ENCODE measurements around the gene BCR. TPM values are rescaled to one million over a fixed set of nuclear protein-coding genes. Genes with fewer than 3 reads are reported as not detected.

The BCR gene
- total RNA-seq, 2 experiments from 2014 or later, result 42.2 to 51.3 TPM

DNA sequence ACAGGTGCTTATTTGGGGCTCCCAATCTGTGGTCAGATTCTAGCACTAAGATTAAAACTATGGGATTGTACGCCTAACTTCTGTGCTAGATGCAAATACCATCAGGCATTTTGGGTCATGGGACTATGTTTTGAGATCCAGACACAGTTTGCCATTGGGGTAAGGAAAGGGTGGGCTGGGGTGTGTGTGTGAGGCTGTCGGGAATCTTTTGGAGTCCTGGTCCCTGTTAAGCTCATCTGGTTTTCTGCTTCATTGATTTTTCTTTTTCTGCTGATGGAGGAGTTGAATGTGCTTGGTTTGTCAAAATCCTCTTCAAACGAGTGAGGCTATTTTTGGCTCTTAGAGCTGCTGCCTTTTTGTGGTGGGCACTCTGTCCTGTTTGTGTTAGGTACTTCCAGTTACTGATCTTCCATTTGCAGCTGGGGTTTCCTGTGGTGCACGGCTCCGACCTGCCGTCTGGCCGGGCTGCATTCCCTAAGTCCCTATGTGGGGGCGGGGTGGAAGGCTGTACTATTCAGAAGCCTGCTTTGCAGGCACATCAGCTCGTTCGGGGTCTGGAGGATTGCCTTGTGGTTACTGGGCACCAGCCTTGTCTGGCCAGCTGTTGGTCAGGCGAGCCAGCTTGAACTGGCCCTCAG is 2.9 kb downstream of the BCR start:
- DNase-seq (ENCODE audit: low spot score), result peak; percentile 43
- Histone ChIP-seq H3K27ac (ENCODE audit: low read depth, low read length, poor library complexity, severe bottlenecking) (peak overlapping the region; percentile 27), H3K9me2 (ENCODE audit: insufficient read depth, low read length) (no peaks in the 10 kb centered on the region), H3K79me2 (ENCODE audit: insufficient read depth, low read depth, low read length) (peaks cover 61% of the 10 kb centered on the region), H3K4me2 (ENCODE audit: low read length) (peak overlapping the region; percentile 92), H3K9me3 (ENCODE audit: low read length) (no peaks in the 10 kb centered on the region), H3K36me3 (ENCODE audit: insufficient read depth, low read length) (peaks cover 46% of the 10 kb centered on the region), H2AFZ (ENCODE audit: low read length) (no peak overlapping the region), H4K20me1 (ENCODE audit: insufficient read depth, low read length) (peaks cover 26% of the 10 kb centered on the region), H3K4me3 (ENCODE audit: low read depth, low read length, poor library complexity, severe bottlenecking) (peak overlapping the region; percentile 71), H3K4me1 (ENCODE audit: insufficient read depth, low read length, poor library complexity, severe bottlenecking) (peaks cover 53% of the 10 kb centered on the region)
- TF ChIP-seq EZH2phosphoT487 (IDR thresholded peaks at IDR 0.05; ENCODE audit: borderline replicate concordance, low read depth, low read length), result no peak
- TF ChIP-seq, protein P1, sequence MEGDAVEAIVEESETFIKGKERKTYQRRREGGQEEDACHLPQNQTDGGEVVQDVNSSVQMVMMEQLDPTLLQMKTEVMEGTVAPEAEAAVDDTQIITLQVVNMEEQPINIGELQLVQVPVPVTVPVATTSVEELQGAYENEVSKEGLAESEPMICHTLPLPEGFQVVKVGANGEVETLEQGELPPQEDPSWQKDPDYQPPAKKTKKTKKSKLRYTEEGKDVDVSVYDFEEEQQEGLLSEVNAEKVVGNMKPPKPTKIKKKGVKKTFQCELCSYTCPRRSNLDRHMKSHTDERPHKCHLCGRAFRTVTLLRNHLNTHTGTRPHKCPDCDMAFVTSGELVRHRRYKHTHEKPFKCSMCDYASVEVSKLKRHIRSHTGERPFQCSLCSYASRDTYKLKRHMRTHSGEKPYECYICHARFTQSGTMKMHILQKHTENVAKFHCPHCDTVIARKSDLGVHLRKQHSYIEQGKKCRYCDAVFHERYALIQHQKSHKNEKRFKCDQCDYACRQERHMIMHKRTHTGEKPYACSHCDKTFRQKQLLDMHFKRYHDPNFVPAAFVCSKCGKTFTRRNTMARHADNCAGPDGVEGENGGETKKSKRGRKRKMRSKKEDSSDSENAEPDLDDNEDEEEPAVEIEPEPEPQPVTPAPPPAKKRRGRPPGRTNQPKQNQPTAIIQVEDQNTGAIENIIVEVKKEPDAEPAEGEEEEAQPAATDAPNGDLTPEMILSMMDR (conservative IDR thresholded peaks at IDR 0.05; ENCODE audit: low read length), result no peak
- no TSS peak for BruUV-seq (replicated peaks)
- intact Hi-C loops (cut with micrococcal nuclease; ENCODE audit: unreplicated experiment), result loop anchor here (2.0 kb wide), 1 partner anchor 26 kb away; no protein-coding TSS in a partner anchor
- ChIA-PET CTCF (ENCODE audit: unreplicated experiment) (interaction anchor here (0.6 kb wide), 1 partner anchor 37 kb away, joined by 6 read pairs; no protein-coding TSS in a partner anchor), POLR2A (interaction anchor here (0.7 to 1.8 kb wide), 4 partner anchors 23 to 95 kb away, joined by 3 to 5 read pairs (median 4); no protein-coding TSS in a partner anchor)

DNA sequence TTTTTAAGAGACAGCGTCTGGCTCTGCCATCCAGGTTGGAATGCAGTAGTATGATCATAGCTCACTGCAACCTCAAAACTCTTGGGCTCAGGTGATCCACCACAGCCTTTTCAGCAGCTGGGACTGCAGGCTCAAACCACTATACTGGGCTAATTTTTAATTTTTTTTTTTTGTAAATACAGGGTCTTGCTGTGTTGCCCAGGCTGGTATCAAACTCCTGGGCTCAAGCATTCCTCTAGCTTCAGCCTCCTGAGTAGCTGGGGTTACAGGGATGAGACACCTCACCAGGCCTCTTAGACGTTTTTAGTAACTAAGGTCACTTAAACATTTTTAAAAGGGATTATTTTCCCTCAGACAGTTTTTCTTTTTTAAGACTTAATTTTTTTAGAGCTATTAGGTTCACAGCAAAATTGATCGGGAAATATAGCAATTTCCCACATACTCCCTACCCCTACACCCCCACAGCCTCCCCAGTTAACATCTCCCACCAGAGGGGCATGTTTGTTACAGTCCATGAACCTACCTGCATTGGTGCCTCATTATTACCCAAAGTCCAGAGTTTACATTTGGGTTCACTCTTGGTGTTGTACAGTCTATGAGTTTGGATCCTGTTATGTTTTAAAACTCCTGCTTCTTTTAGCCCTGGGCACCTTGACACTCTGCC is 3.9 kb downstream of the BCR start:
- BruUV-seq (replicated peaks), result no TSS peak
- H3K36me3 ChIP-seq (ENCODE audit: insufficient read depth, low read length), result peaks cover 49% of the 10 kb centered on the region
- TF ChIP-seq EZH2phosphoT487 (IDR thresholded peaks at IDR 0.05; ENCODE audit: borderline replicate concordance, low read depth, low read length), result no peak
- TF ChIP-seq, protein P1 (conservative IDR thresholded peaks at IDR 0.05; ENCODE audit: low read length), result no peak
- H3K9me2 ChIP-seq (ENCODE audit: insufficient read depth, low read length), result no peaks in the 10 kb centered on the region
- peak overlapping the region; percentile 92 for H3K4me2 ChIP-seq (ENCODE audit: low read length)
- POLR2A ChIA-PET, result interaction anchor here (0.8 to 1.4 kb wide), 3 partner anchors 22 to 94 kb away, joined by 3 to 4 read pairs (median 3); no protein-coding TSS in a partner anchor
- H3K27ac ChIP-seq (ENCODE audit: low read depth, low read length, poor library complexity, severe bottlenecking), result no peak overlapping the region
- CTCF ChIA-PET (ENCODE audit: unreplicated experiment), result interaction anchor here (0.6 kb wide), 1 partner anchor 36 kb away, joined by 6 read pairs; no protein-coding TSS in a partner anchor
- H3K9me3 ChIP-seq (ENCODE audit: low read length), result no peaks in the 10 kb centered on the region
- intact Hi-C loops (cut with micrococcal nuclease; ENCODE audit: unreplicated experiment), result no loop called here
- H3K79me2 ChIP-seq (ENCODE audit: insufficient read depth, low read depth, low read length), result peaks cover 70% of the 10 kb centered on the region
- H4K20me1 ChIP-seq (ENCODE audit: insufficient read depth, low read length), result peaks cover 26% of the 10 kb centered on the region
- peak overlapping the region; percentile 71 for H3K4me3 ChIP-seq (ENCODE audit: low read depth, low read length, poor library complexity, severe bottlenecking)
- peaks cover 42% of the 10 kb centered on the region for H3K4me1 ChIP-seq (ENCODE audit: insufficient read depth, low read length, poor library complexity, severe bottlenecking)
- no peak for DNase-seq (ENCODE audit: low spot score)
- no peak overlapping the region for H2AFZ ChIP-seq (ENCODE audit: low read length)
